Occipital lobe (tissue), 2 donors: ENCODE results near the gene CEP126. TPM values are rescaled to one million over a fixed set of nuclear protein-coding genes. Genes with fewer than 3 reads are reported as not detected.

Experiments used
- DNase-seq: peaks from one replicate; lab custom pipeline; 2025; lab: John Stamatoyannopoulos, UW
- total RNA-seq: library from RNA; depleted of rRNA; stranded (reverse); fragments of >200 nt; gene quantifications from one replicate; pipeline ENCODE4 v1.2.3, GENCODE V29; 2014

Gene CEP126
- total RNA-seq, 1 donor from 2014 or later = 9.4 TPM

GRCh38 chr11:102007567-102008437 is 93.0 kb downstream of the CEP126 start:
- no peak for DNase-seq

GRCh38 chr11:102010776-102011494 is 96.1 kb downstream of the CEP126 start:
- DNase-seq = no peak

DNA sequence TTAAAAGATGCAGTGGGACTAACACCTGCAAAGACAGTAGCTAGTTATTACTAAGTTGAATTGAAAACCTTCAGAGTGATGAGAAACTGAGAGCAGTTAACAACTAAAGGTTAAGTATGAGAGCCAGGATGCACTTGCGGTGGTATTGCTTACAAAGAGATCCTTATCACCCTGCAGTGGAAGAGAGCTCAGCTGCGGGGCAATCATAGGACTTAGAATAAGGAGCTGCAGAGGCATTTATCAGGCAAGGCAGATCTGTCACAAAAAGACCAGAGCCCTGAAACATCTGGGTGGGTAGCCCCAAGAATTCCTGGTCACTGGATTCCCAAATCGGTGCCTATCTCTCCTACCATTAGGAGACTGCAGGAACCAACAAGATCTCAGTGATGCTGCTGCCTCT is 98.1 kb downstream of the CEP126 start:
- DNase-seq = no peak

GRCh38 chr11:102014756-102015155 is 99.9 kb downstream of the CEP126 start:
- DNase-seq = no peak

DNA sequence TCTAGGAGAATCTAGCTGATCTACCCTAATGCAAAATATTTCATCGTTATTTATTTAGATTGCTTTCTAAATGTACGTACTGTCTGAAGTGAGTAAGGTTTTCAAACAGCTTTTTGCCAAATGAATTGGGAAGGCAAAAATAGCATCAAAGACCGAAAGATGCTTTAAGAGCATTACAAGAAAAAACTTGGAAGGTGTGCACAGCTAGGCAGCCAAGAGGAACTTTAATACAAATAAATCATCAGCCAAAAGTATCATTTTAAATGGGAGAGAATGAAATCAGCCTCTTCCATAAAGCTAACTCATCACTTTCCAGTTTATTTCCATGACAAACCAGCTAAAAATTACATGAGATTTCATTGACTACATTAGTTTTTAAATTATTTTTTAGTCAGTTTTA is 102.2 kb downstream of the CEP126 start:
- no peak for DNase-seq

GRCh38 chr11:102026217-102026616 is 111.4 kb downstream of the CEP126 start:
- DNase-seq = no peak

GRCh38 chr11:102026959-102027358 is 112.1 kb downstream of the CEP126 start:
- DNase-seq = no peak

DNA sequence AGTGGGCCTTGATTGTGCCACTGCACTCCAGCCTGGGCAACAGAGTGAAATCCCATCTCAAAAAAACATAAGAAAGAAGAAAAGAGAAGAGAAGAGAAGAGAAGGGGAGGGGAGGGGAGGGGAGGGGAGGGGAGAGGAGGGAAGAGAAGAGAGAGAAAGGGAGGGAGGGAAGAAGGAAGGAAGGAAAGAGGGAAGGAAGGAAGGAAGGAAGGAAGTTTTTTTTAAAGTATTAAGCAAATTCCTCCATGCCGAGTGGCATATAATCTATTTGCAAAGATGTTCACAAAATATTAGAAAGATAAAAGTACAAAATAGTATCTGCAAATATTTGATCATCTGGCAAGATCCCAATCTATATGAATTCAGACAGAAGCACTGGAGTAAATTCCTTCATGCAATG is 121.9 kb downstream of the CEP126 start:
- DNase-seq = no peak

- no peak for DNase-seq
Measured at GRCh38 chr11:102046841-102047240, 132.0 kb downstream of the CEP126 start.

GRCh38 chr11:102047305-102047924 is 132.6 kb downstream of the CEP126 start, which contains the start of gene CFAP300:
Gene CFAP300, plus strand, starts transcription at chr11:102047437. Its CDS starts 34 bp downstream, at chr11:102047471.
- peak; percentile 31 for DNase-seq

Other genes starting within 250 kb of the CEP126 start
- 0.62 TPM for gene ANGPTL5, start 1.5 kb downstream of the CEP126 start, total RNA-seq
- 4.8 TPM for gene CFAP300, start 132.4 kb downstream of the CEP126 start, total RNA-seq
- 18.7 TPM for gene YAP1, start 195.4 kb downstream of the CEP126 start, total RNA-seq